H7 (cell line): Measurements from ENCODE around the gene C15orf39. TPM values are rescaled to one million over a fixed set of nuclear protein-coding genes. Genes with fewer than 3 reads are reported as not detected.

Experiments
- DNase-seq: peaks from one replicate; pipeline ENCODE4 v3.0.0; 2012
- H3K27me3 ChIP-seq: 2 replicates; pipeline ENCODE4 v1.6.0; 2011; ENCODE audit warnings: mild to moderate bottlenecking, low read length; ENCODE audit not compliant: control insufficient read depth, insufficient read depth
- H3K36me3 ChIP-seq: replicated peaks from 2 replicates; pipeline ENCODE4 v1.5.1; 2011; ENCODE audit warnings: low read length; ENCODE audit not compliant: control insufficient read depth, insufficient read depth
- H3K4me3 ChIP-seq: 2 replicates; pipeline ENCODE4 v1.5.1; 2011; ENCODE audit warnings: low read depth, mild to moderate bottlenecking, control low read depth, low read length, moderate library complexity; ENCODE audit not compliant: insufficient read depth
- total RNA-seq: library from RNA; depleted of rRNA; stranded (reverse); fragments of >200 nt; shearing (Covaris generic); gene quantifications from 2 replicates; pipeline ENCODE4 v1.2.3, GENCODE V29; 2014; rRNA removed

C15orf39 gene
- total RNA-seq: 35.9 and 37.1 TPM in 2 replicates

DNA sequence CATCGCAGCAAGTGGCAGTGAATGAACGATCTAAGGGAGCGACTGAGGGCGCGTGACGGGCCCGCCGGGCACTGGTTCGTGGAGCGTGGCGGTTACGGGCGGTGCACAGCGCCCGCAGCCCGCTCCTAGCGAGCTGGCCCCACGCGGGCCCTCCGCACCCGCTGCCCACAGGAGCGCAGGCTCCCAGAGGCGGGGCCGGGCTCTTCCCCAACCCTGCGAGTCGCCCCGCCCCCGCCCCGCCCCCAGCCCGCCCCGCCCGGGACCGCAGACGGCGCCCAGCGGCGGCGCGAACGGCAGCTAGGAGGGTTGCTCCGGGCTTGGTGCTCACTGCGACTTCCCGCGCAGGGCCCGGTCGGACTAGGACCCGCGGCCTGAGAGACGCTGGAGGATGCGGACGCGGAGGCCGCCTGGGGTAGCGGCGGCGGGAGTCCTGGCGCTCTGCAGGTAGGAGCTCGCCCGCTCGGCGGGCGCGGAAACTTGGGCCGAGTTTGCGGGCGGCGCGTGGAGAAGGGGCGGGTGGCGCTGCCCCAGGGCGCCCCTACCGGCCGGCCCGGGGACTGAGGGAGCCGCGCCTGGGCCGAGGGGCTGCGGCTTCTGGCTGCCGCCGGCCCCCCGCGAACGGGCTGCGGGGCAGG, at the start of gene C15orf39:
TSS of gene C15orf39 (plus strand) at position 267 of the 635 bp plus-strand sequence. CDS start 4,167 bp downstream, outside the sequence.
- DNase-seq: peak; percentile 98
- peaks cover 7% of the 10 kb centered on the region for H3K36me3 ChIP-seq
- peak within 1 kb of the TSS; percentile 93 for H3K4me3 ChIP-seq
- H3K27me3 ChIP-seq: no peaks in the 10 kb centered on the region; the same call in 1 of the 2 replicates

DNA sequence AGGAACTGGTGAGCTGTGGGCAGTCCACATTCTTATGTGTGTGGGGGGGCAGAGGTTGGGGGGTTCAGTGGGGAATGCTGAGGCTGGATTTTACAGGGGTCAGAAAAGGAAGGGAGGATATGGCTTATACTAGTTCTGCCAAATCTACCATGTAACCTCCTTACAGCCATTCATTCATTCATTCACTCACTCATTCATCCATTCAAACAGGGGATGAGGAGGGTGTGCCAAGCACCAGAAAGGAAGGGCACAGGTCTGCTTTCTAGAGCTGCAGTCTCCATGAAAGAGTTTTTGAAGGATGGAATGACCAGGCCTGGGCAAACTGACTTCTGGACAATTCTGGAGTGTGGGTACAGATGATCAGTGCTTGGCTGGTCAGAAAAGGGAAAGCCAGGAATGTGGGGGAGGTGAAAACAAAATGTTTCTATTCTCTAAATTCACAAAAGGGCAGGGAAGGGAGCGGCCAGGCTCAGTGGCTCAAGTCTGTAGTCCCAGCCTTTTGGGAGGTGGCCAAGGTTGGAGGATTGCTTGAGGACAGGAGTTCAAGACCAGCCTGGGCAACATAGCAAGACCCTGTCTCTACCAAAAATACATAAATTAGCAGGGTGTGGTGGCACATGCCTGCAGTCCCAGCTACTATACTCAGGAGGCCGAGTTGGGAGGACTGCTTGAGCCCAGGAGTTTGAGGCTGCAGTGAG, 49.2 kb upstream of the C15orf39 start:
- H3K4me3 ChIP-seq: no peak overlapping the region
- no peaks in the 10 kb centered on the region for H3K27me3 ChIP-seq
- no peaks in the 10 kb centered on the region for H3K36me3 ChIP-seq
- DNase-seq: no peak

DNA sequence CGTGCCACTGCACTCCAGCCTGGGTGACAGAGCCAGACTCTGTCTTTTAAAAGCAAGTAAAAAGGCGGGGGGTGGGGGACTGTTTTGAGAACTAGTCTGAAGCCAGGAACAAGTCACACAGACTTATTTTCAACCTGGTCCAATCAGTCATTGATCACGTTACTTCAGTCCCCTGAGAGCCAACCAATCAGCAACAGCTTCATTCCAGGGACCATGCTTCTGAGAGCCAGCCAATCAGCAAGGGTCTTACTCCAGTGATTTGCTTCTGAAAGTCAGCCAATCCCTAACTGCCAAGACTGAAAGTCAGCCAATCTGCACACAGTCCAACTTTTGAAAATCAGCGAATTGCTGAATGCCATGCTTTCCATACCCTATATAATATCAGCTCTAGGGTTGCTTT, 48.6 kb upstream of the C15orf39 start:
- Histone ChIP-seq H3K27me3 (no peaks in the 10 kb centered on the region), H3K4me3 (no peak overlapping the region), H3K36me3 (no peaks in the 10 kb centered on the region)
- DNase-seq: no peak

DNA sequence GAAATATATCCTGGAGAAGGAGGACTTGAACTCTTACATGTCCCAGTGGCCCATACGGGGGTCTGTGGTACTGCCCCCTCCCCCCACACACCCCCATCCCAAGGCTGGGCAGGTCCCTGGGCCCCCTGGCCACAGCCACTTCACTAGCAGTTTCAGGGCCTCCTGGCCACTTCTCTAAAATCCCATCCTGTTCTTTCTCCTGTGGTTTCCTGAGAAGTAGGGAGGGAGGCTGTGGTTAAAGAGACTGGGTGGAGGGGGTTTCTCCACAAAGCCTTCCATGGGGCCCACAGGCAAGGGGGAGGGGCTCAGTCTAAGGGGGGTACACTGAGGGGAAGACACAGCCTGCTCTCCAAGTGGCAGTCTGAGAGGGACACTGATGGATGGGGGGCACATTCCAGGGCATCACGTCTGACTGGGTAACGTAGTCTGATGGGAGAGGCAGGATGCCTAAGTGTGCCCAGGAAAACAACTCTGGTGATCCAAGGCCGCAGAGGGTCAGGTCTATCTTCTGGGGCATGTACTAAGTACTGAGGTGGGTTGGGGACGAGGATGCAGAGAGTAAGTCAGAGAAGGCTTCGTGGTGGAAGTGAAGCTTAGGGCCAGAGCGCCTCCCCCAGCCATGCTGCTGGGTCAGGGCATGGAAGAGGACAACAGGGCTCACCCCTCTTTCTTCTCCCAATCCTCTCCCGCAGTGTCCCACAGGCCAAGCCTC, 48.0 kb upstream of the C15orf39 start:
- Histone ChIP-seq H3K4me3 (no peak overlapping the region), H3K36me3 (no peaks in the 10 kb centered on the region), H3K27me3 (no peaks in the 10 kb centered on the region)
- no peak for DNase-seq

DNA sequence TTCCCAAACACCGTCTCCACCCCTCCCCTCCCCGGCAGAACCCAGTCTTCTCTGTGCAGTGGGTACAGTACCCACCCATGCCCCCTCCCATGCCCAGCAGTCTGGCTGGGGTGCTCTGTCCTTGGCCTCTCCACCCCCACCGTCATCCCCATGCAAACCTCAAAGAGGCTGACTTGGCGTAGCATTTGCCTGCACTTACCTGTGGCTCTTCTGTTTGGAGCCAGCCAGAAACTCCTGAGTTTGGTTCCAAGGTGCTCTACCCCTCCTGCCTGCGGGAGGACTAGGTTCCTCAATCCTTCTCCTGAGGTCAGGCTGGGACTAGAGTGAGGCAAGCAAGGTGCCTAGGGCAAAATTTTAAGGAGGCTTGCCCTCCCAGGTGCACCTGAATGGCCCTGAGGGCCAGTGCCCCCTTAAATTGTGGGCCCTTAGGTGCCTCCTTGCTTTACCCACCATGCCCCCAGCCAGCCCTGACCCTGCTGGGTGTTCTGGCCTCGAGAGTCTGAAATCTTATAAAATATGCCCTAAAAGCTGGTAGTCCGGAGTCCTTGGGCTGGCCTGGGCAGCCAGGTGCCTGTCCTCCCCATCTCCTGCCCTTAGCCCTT, 47.1 kb upstream of the C15orf39 start:
- no peak for DNase-seq
- Histone ChIP-seq H3K36me3 (no peaks in the 10 kb centered on the region), H3K27me3 (no peaks in the 10 kb centered on the region), H3K4me3 (no peak overlapping the region)

DNA sequence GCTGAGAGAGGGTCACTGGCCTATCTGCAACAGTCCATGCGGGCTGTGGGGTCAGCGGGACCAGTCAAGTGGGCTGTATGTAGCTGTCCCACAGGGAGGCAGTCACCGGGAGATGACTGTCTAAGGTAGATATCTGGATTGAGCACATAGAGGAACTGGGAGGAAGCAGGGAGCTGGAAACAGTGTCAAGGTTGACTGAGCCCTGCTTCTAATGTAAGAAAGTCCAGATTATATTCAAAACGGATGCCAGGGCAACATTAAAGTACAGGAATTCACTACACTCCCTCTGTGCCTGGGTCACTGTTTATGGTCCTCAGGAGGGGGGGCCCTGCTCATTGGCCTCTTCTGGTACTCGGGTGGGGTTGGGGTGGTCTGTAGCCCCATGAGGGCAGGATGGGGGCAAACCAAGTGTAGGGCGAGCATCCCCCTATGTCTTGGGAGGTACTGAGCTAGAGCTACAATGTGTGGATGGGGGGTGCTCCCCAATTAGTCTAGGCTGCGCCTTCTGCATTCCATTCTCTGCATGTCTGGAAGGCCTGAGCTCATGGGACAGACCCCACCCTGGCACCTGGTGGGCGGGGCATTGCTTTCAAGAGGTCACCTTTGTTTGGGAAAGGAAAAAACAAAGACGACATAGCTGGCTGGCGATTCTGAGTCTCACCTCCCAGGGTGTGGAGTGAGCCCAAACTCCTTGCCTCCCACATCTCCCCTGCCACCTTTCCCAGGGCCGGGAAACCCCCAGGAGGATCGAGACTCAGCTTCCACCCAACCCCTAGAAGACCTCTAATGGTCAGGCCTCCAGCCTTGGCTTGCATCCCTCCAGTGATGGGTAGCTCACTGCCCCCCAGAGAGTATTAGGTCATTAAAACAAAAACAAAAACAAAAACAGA, 45.1 kb upstream of the C15orf39 start:
- peak; percentile 80 for DNase-seq
- H3K36me3 ChIP-seq: no peaks in the 10 kb centered on the region
- H3K4me3 ChIP-seq: no peak overlapping the region

DNA sequence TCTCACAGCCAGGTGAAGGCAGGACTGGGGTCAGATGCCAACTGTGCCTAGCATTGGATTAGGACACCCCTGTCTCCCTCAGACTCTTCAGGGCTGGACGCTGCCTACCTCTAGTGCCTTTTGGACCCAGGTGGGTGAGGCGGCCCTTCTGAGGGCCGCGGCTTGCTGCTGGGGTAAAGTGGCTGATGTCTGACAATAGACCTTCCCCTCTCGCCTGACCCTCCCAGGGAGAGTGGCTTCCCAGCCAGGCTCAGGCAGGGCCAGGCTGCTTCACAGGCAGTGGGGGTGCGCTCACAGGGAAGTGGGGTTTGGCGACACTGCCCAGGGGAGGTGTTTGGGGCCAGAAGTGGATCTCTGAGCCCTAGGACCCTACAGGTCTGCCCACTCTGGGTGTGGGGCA, 43.3 kb upstream of the C15orf39 start:
- Histone ChIP-seq H3K27me3 (no peaks in the 10 kb centered on the region), H3K4me3 (no peak overlapping the region), H3K36me3 (no peaks in the 10 kb centered on the region)
- DNase-seq: peak; percentile 60

More for the DNA sequence above, 45.1 kb upstream of the C15orf39 start:
- H3K27me3 ChIP-seq: no peaks in the 10 kb centered on the region

DNA sequence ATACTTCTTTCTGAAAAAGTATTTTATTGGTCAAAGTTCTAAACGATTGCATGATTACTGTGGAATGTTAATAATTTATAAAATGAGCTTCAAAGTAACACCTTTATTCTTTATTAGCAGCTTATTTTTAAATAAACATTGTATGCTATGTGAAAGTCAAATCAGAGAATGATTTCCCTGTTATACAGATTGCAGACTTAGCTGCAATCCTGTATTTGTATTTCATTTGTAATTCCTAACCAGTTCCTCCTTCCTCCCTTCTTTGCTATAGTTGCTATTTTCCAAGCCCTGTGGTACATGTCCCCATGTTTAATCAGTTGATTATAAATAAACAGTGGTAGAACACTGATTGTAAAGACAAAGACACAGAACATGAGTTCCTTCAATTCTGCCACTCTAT, 42.4 kb upstream of the C15orf39 start:
- Histone ChIP-seq H3K4me3 (no peak overlapping the region), H3K27me3 (no peaks in the 10 kb centered on the region), H3K36me3 (no peaks in the 10 kb centered on the region)
- DNase-seq: no peak

DNA sequence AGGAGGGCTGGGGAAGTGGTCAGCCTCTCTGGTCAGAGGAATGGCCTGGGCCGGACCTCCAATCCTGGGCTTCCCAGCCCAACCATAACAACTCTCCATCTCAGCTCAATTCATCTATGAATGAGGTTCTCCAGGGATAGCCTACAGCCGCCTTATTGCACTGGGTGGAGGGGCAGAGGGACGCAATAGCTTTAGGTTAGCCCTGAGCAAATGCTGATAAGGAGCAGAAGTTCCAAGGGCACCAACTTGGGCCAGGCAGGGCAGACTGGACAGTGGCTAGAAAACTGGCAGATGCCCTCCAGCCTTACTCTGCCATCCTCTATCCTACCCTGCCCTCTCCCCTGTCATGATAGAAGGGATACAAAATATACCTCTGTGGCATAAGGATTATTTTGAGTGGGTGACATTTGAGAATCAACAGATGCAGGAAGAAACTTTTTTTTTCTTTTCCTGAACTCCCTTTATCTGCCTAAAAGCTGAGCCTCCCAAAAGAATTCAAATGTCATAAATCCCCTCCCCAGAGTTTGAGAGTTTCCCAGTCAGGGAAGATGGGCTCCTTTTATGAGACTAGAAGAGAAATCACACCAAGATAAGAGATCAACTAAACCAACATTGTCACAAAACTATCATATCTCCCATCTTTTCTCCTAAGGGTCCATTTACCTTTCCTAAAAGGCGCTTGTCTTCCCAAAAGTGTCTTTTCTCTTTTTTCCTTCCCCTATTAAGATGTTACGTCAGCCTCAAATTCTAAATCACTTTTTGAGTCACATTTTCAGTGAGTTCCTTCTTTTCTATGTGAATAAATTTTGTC, 40.4 kb upstream of the C15orf39 start:
- no peaks in the 10 kb centered on the region for H3K27me3 ChIP-seq
- no peaks in the 10 kb centered on the region for H3K36me3 ChIP-seq
- no peak overlapping the region for H3K4me3 ChIP-seq
- DNase-seq: no peak

DNA sequence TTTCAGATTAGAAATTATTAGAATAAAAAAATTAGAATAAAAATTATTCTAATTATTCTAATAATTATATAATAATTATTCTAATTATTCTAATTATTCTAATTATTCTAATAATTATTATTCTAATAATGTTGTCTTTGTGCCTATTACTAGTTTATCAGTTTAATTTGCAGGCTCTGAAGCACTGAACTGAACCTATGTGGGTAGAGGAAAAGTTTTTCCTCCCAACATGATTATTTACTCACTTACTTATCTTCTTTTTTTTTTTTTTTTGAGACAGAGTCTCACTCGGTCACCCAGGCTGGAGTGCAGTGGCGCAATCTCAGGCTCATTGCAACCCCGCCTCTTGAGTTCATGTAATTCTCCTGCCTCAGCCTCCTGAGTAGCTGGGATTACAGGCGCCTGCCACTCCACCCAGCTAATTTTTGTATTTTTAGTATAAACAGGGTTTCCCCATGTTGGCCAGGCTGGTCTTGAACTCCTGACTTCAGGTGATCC, 39.7 kb upstream of the C15orf39 start:
- no peaks in the 10 kb centered on the region for H3K27me3 ChIP-seq
- DNase-seq: no peak
- no peak overlapping the region for H3K4me3 ChIP-seq
- H3K36me3 ChIP-seq: no peaks in the 10 kb centered on the region

DNA sequence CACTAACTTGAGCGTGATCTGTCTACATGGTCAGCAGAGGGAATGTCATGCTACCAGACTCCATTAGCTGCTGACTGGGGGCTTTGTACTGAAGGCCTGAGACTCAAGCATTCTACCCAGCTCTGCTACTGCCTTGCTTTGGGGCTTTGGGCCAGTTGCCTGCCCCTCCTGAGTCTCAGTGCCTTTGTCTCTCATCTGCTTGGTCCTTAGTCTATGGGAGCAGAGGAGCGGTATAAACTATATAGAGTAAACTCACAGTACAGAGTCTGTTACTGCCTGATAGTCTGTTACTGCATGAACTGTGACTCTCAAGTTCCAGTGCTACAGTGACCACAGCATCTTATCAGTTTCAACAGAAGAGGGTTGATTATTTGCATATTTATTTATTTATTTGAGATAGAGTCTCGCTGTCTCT, 38.5 kb upstream of the C15orf39 start:
- Histone ChIP-seq H3K4me3 (no peak overlapping the region), H3K36me3 (no peaks in the 10 kb centered on the region), H3K27me3 (no peaks in the 10 kb centered on the region)
- no peak for DNase-seq

DNA sequence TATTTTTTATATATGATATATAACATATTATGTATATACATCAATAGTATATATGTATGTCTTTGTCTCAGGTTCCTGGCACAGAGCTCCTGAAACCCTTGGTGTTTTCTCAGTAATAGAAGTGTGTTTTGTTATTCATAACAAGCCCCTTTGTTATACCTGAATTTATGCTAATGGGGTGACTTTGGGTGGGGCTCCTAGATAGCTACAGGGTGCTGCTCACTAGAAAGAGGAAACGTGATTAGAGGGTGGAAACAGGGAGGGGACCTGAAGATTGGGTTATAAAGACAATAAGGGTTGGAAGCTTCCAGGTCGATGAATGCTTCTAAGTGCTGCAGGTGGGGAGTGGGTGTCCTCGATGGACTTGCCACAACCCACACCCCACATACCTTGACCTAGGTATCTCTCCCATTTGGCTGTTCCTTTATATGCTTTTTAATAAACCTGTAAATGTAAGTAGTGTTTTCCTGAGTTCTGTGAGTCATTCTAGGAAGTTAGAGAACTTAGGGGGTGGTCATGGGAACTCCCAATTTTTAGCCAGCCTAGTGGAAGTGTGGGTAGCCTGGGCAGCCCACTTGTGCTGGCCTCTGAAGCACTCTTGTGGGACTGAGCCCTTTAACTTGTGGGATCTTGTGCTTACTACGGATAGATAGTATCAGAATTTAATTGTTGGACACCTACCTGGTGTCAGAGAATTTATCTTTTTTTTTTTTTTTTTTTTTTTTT, 36.9 kb upstream of the C15orf39 start:
- no peaks in the 10 kb centered on the region for H3K36me3 ChIP-seq
- peak; percentile 72 for DNase-seq
- H3K27me3 ChIP-seq: no peaks in the 10 kb centered on the region
- no peak overlapping the region for H3K4me3 ChIP-seq
